T-helper 2 cell treated with Interferon-gamma antibody and Interleukin-4, amounts not matched to agents 100 ng/mL and 5 ng/mL, for 36 hours (primary cell): Measurements from ENCODE around the gene HOXA10. TPM values are rescaled to one million over a fixed set of nuclear protein-coding genes. Genes with fewer than 3 reads are reported as not detected.

Experiments used
- intact Hi-C: fragments of 100-400 bp; cut with micrococcal nuclease; formaldehyde crosslinking; loops from one replicate; pipeline ENCODE4 v1.15.1; 2023
- total RNA-seq: library from RNA; stranded (reverse); gene quantifications from 2 replicates; pipeline ENCODE4 v1.2.3, GENCODE V29; 2022

HOXA10 gene
- 0.11 TPM in 1 of 2 replicates, not detected in the other for total RNA-seq

GRCh38 chr7:27173956-27174873 is at the start of gene HOXA10:
TSS of gene HOXA10 (minus strand) at chr7:27174320. CDS start at chr7:27174306, 14 bp downstream.
- intact Hi-C loops: loop anchor here (2.0 to 5.0 kb wide), 2 partner anchors 15 to 68 kb away; partner anchors contain the start of gene EVX1

- intact Hi-C loops: no loop called here
These were observed 47.2 kb upstream of the HOXA10 start for GRCh38 chr7:27221201-27221797.

GRCh38 chr7:27220440-27220955 is 46.4 kb upstream of the HOXA10 start:
- intact Hi-C loops: no loop called here

GRCh38 chr7:27219821-27220220 is 45.7 kb upstream of the HOXA10 start:
- intact Hi-C loops: no loop called here

- intact Hi-C loops: no loop called here
These were observed 43.8 kb upstream of the HOXA10 start for GRCh38 chr7:27217951-27218350.

- intact Hi-C loops: no loop called here
These were observed 41.2 kb upstream of the HOXA10 start for GRCh38 chr7:27215356-27215755.

GRCh38 chr7:27214239-27214950 is 40.3 kb upstream of the HOXA10 start:
- intact Hi-C loops: no loop called here

- intact Hi-C loops: no loop called here
These were observed 39.5 kb upstream of the HOXA10 start for GRCh38 chr7:27213433-27214238.

- intact Hi-C loops: no loop called here
These were observed 38.6 kb upstream of the HOXA10 start for GRCh38 chr7:27212497-27213432.

GRCh38 chr7:27211764-27212204 is 37.7 kb upstream of the HOXA10 start:
- intact Hi-C loops: no loop called here

- intact Hi-C loops: no loop called here
These were observed 36.9 kb upstream of the HOXA10 start for GRCh38 chr7:27211084-27211446.

- intact Hi-C loops: loop anchor here (1.0 kb wide), 2 partner anchors 366 to 711 kb away; no protein-coding TSS in a partner anchor
These were observed 36.4 kb upstream of the HOXA10 start for GRCh38 chr7:27210441-27211083.

- intact Hi-C loops: loop anchor here (1.0 kb wide), 2 partner anchors 366 to 711 kb away; no protein-coding TSS in a partner anchor
These were observed 35.9 kb upstream of the HOXA10 start for GRCh38 chr7:27209933-27210440.

GRCh38 chr7:27208998-27209397 is 34.9 kb upstream of the HOXA10 start:
- intact Hi-C loops: no loop called here

GRCh38 chr7:27207348-27207985 is 33.3 kb upstream of the HOXA10 start:
- intact Hi-C loops: no loop called here

- intact Hi-C loops: loop anchor here (2.0 kb wide), 1 partner anchor 21 kb away; the partner anchor contains the start of gene HOXA11
These were observed 31.5 kb upstream of the HOXA10 start for GRCh38 chr7:27205325-27206280.

- intact Hi-C loops: loop anchor here (2.0 kb wide), 1 partner anchor 20 kb away; the partner anchor contains the start of gene HOXA11
These were observed 30.8 kb upstream of the HOXA10 start for GRCh38 chr7:27204851-27205322.
